HEK293 (cell line): Measurements from ENCODE around the gene CD82.

Source experiments
- ZFP41 ChIP-seq: fragments of 450-650 bp; formaldehyde crosslinking; IDR thresholded peaks from 2 replicates; pipeline ENCODE4 v1.5.1; 2016; ENCODE audit warnings: missing biosample characterization, missing genetic modification characterization, borderline replicate concordance
- ZNF660 ChIP-seq: fragments of 450-650 bp; IDR thresholded peaks from 2 replicates; pipeline ENCODE4 v1.5.1; 2018; ENCODE audit warnings: missing biosample characterization, mild to moderate bottlenecking, missing genetic modification characterization

- no peak for TF ChIP-seq ZNF660
- TF ChIP-seq ZFP41, result no peak
These were observed 48.6 kb upstream of the CD82 start for GRCh38 chr11:44516688-44517507.
